GM04504 (cell line): ENCODE results near the gene WDR49.

Source experiments
- DNase-seq: peaks from one replicate; pipeline ENCODE4 v3.0.0-alpha.2; 2012; ENCODE audit warnings: low read depth

Gene WDR49

GRCh38 chr3:167653760-167654159 lies at the start of gene WDR49:
TSS of gene WDR49 (minus strand) at chr3:167653942. CDS start at chr3:167653425, 517 bp downstream.
- no peak for DNase-seq

DNA sequence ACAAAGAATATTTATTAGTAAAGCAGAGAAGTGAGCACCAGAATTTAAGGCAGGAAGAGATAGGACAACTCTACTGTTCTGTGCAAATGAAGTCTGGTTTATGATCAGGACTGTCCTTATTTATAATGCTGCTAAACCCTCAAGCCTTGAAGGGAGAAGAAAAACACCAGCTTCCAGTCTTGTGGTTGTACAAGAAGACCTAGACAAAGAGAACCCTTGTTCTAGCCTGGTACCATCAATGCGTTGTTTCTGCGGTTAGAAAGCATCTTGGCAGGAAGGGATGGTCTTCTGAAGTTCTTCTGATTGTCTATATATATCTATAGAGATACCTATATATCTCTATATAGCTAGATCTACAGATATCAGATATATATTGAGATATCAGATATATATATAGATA lies 47.2 kb upstream of the WDR49 start:
- no peak for DNase-seq

GRCh38 chr3:167700046-167700445 lies 46.3 kb upstream of the WDR49 start:
- DNase-seq, result no peak

DNA sequence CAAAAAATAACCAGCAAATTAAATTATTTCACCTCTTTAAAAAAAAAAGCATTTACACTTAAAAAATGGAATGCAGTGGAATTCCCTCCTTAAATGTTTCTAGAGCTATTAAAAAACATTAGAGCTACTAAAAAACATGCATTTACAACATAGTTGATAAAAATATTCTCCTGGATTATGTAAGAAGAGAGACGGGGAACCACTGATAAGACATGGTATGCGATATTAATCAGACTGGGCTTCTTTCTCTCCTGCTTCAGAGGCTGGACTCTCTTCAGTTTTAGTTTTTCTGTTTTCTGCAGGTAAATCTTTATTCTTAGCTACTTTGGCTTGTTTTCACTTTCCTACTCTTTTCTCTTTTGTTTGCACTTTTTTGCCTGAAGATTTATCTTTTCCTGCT lies 40.4 kb upstream of the WDR49 start:
- DNase-seq, result no peak

GRCh38 chr3:167691366-167691765 lies 37.6 kb upstream of the WDR49 start:
- DNase-seq, result no peak

DNA sequence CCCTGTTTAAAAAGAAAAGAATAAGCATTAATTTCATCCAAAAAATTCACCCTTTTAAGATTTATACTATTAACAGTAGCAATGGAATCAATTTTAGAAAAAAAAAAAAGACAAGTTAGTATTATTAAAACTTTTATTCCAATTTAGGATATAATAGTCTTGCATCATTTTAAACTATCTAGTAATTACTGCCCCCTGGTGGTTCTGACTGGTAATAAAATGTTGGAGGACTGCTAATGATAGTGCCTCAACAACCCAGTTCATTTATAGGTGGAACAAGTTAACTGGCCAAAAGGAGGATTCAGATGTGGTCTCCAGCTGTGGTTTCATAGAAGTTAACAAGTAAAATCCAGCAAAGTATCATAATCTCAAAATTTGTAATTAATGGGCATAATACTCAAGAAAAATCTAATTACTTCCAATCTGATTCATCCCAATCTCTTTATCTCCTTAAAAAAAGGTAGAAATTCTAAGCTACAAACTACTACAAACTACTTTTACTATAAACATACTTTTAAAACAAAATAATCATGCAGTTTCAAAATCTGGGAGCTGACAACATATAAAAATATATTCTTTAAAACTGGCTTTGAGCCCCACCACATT lies 30.7 kb upstream of the WDR49 start:
- peak; percentile 26 for DNase-seq

- DNase-seq, result no peak
These were observed 25.8 kb upstream of the WDR49 start for GRCh38 chr3:167679526-167679925.

- no peak for DNase-seq
These were observed 22.1 kb upstream of the WDR49 start for GRCh38 chr3:167675848-167676247.

- no peak for DNase-seq
These were observed 19.5 kb upstream of the WDR49 start for GRCh38 chr3:167673221-167673620.

DNA sequence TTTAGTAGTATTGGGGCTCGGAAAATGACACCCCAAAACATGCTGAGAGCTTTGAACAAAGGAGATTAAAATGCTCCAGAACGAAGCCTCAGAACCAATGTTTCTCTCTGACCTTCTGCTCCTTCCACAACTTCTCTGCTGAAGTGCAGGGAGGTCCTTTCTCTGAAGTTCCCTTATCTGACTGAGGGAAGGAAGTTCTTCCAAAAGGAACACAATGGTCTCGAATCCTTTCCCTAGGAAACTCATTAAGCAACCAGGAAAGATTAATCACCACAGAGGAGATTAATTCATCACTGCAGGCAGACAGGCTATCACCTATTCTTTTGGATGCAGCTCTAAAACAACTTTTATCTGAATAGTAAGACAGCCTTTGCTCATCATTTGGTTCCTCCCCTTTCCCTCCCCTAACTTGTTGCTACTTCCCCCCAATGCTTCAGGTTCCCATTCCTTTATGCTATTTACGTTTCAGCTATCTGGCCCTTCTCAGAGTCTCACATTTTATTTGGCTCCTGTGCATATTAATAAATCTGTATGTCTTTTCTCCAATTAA lies 18.2 kb upstream of the WDR49 start:
- DNase-seq, result no peak

DNA sequence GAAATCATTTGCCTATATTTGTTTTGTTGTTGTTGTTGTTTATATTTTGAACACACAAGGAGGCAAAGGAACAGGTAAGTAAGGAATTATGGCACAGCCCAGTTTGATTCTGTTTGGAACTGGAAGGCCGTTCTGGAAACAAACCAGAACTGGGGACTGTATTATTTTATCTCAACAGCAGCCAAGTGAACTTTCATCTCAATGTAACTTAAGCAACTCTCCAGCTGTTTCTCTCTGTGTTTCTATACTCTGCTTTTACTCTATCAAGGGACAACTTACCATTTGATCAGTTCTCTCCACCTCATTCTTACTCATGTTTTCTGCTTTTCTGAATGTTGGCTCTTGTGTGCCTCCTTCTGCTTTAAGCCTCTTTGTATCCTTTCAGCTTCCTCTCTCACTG lies 16.0 kb upstream of the WDR49 start:
- DNase-seq, result no peak

GRCh38 chr3:167668651-167669050 lies 14.9 kb upstream of the WDR49 start:
- no peak for DNase-seq

DNA sequence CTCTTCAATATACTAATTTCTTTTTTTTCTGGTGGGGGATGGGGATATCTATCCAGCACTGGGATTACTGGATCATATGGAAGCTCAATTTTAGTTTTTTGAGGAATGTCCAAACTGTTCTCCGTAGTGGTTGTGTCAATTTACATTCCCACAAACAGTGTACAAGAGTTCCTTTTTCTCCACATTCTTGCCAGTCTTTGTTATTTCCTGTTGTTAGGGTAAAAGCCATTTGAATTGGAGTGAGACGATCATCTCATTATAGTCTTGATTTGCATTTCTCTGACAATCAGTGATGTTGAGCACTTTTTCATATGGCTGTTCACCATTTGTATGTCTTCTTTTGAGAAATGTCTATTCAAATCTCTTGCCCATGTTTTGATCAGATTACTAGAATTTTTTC lies 12.8 kb upstream of the WDR49 start:
- no peak for DNase-seq

- no peak for DNase-seq
These were observed 9.2 kb upstream of the WDR49 start for GRCh38 chr3:167662919-167663400.

- DNase-seq, result no peak
These were observed 4.0 kb upstream of the WDR49 start for GRCh38 chr3:167657684-167658225.

DNA sequence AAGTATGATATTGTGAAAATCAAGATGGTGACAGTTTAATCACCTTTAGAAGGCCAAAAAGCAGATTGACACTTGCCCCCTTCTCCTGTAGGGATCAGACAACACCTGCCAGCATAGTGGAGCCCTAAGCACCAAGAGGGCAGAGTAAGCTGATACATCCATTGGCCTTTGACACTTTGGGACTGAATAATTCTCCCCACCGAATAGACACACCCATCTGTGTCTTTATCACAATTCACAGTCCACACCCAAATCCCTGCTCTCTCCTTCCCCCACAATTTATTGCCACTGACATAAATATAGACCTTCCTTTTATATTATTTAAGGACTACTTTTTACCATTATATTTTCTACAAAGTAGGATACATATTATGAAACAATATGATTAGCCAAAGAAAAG lies 3.1 kb upstream of the WDR49 start:
- no peak for DNase-seq

GRCh38 chr3:167653155-167653554 lies 587 bp downstream of the WDR49 start:
- no peak for DNase-seq

DNA sequence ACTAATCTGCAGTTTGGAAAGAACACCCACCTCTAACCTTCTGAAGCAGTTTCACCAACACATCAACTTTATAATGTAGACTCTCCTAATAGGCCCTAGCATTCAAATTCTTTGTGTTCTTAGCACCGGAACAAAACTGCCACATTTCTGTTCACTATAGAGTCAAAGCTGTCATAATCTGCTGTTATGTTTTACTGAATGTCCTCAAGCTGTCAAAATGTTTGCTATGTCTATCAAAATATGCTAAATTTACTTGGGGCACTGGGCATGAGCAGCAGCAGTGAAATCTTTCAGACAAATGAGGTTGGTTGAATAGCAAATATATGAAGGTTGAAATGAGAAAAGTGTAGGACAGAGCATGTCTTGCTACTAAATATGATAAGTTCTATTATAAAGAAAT lies 1.9 kb downstream of the WDR49 start:
- DNase-seq, result no peak

DNA sequence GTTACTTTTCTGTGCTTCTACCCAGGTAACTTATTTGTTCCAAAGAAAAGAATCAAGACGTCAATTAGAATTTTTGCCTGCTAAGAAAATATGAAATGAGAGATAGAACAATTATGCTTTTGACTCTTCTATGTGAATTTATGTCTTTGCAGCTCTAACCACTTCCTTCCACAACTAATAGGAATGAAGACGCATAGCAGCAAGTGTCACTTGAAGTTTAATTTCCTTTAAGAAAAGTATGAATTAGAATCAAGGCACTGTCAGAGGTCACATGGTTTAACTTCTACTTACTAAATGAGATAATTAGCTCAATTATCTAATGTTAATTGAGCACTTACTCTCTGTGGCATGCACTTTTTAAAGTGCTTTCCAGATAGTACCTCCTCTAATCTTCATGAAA lies 3.3 kb downstream of the WDR49 start:
- no peak for DNase-seq

DNA sequence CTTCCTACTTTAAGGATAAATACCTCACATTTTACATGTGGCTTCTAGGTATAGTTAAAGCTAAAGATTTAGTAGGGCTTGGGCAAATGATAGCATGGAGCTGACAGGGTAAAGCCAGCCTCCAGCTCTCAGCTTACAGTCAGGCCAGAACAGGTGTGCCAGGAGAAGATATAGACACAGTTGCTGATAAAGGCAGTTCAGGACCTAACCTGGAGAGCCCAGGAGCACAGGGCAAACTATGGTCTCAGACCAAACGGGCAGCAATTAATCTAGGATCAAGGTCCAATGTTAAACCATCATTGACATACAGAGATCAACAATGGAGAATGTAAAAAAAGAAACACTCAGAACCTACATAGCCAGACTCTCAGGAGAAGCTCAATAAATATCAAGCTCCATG lies 4.0 kb downstream of the WDR49 start:
- DNase-seq, result no peak

GRCh38 chr3:167644611-167645010 lies 9.1 kb downstream of the WDR49 start:
- no peak for DNase-seq

- DNase-seq, result no peak
These were observed 22.3 kb downstream of the WDR49 start for GRCh38 chr3:167631471-167631870.

GRCh38 chr3:167626490-167626889 lies 27.3 kb downstream of the WDR49 start:
- DNase-seq, result no peak

- no peak for DNase-seq
These were observed 38.7 kb downstream of the WDR49 start for GRCh38 chr3:167615030-167615429.
